ENCODE measurements around the gene GLDN. TPM values are rescaled to one million over a fixed set of nuclear protein-coding genes. Genes with fewer than 3 reads are reported as not detected.
A peak's percentile ranks its signal among the peaks of the same experiment; 100 is the strongest.

The GLDN gene
- total and polyA plus RNA-seq, 2 of the 4 experiments (the other 2 are of a cell fraction) = under 0.01 TPM; not detected in 1

DNA sequence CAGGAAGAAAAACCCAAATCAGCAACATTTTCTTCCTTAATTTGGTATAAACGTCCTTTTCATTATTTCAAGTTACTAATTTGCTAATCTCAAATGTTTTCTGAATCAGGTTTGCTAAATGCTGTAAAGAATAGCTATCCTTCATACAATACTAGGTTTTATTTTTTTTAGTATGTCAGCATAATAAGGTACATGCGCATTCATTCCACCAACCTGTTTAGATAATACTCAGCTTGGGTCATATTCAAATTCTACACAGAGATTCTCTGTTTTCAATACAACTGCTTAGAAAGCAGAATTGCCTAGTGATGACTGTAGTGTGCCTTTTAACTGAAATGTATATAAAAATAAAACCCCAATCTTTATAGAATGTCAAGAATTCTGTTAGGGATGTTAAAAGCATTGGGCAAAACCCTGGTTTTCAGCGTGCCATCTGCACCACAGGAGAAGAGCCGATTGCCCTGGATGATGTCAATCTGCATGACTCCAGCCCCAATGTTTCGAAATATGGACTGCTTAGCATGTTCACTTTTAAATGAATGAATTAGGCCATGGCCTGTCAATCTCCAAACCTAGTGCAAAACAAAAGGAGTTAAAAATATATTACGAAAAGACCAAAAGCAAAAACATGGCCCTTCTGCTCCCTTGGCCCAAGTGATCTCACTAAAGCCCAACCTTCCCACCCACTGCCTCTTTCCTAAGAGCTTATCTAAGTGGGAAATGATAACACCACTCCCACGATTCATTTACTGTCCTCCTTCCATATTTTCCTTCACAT, 107.4 kb downstream of the GLDN start:
- intact Hi-C loops (cut with micrococcal nuclease) (no loop called here), in situ Hi-C loops (cut with MboI; ENCODE audit: low sequenced_read_pairs) (no loop called here), dilution Hi-C loops (cut with HindIII; ENCODE audit: low sequenced_read_pairs, unreplicated experiment) (no loop called here)
- H3K18ac ChIP-seq (ENCODE audit: low read depth, low read length) = no peak overlapping the region
- no peak overlapping the region for H2AK9ac ChIP-seq (replicated peaks; ENCODE audit: low read depth, low read length, poor library complexity)
- no peak overlapping the region for H2AFZ ChIP-seq (replicated peaks; ENCODE audit: low read length, poor library complexity)
- H2BK120ac ChIP-seq (ENCODE audit: low read depth, low read length) = no peak overlapping the region
- peaks cover 2% of the 10 kb centered on the region for H3K9me1 ChIP-seq (ENCODE audit: insufficient read depth, low read length)
- no peaks in the 10 kb centered on the region for H3K9me3 ChIP-seq (ENCODE audit: control insufficient read depth, insufficient read depth, low read length)
- no peak overlapping the region for H3K4me3 ChIP-seq (ENCODE audit: insufficient read depth, low read depth, low read length)
- ATAC-seq (ENCODE audit: low read depth) = peak; percentile 69
- H3K27me3 ChIP-seq (ENCODE audit: control insufficient read depth, insufficient read depth, low read length) = no peaks in the 10 kb centered on the region
- H3K9ac ChIP-seq (ENCODE audit: low read depth, low read length) = no peak overlapping the region
- H4K5ac ChIP-seq (ENCODE audit: low read depth, low read length) = no peak overlapping the region
- H3K27ac ChIP-seq (ENCODE audit: insufficient read depth, low read length) = no peak overlapping the region
- BruUV-seq (replicated peaks) = no TSS peak
- no peak overlapping the region for H3K14ac ChIP-seq (replicated peaks; ENCODE audit: low read depth, low read length)
- H3K36me3 ChIP-seq (ENCODE audit: control insufficient read depth, insufficient read depth, low read length) = 0 out of 2 replicates have a peak, but pooled peaks cover 3% of the 10 kb centered on the region
- H4K91ac ChIP-seq (ENCODE audit: insufficient read depth, low read depth, low read length) = no peak overlapping the region
- H2AK5ac ChIP-seq (ENCODE audit: low read depth, low read length) = no peak overlapping the region
- TF ChIP-seq MAZ (IDR thresholded peaks at IDR 0.05; ENCODE audit: borderline replicate concordance, low read depth, low read length) (no peak), MAFK (IDR thresholded peaks at IDR 0.05; ENCODE audit: low read depth, low read length) (peak; percentile 57), MXI1 (IDR thresholded peaks at IDR 0.05; ENCODE audit: borderline replicate concordance, low read depth, low read length) (no peak), SMC3 (IDR thresholded peaks at IDR 0.05; ENCODE audit: low read depth, low read length) (no peak)
- TF ChIP-seq, protein P1, sequence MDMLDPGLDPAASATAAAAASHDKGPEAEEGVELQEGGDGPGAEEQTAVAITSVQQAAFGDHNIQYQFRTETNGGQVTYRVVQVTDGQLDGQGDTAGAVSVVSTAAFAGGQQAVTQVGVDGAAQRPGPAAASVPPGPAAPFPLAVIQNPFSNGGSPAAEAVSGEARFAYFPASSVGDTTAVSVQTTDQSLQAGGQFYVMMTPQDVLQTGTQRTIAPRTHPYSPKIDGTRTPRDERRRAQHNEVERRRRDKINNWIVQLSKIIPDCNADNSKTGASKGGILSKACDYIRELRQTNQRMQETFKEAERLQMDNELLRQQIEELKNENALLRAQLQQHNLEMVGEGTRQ (IDR thresholded peaks at IDR 0.05; ENCODE audit: low read depth, low read length) = no peak
- TF ChIP-seq, protein P2, sequence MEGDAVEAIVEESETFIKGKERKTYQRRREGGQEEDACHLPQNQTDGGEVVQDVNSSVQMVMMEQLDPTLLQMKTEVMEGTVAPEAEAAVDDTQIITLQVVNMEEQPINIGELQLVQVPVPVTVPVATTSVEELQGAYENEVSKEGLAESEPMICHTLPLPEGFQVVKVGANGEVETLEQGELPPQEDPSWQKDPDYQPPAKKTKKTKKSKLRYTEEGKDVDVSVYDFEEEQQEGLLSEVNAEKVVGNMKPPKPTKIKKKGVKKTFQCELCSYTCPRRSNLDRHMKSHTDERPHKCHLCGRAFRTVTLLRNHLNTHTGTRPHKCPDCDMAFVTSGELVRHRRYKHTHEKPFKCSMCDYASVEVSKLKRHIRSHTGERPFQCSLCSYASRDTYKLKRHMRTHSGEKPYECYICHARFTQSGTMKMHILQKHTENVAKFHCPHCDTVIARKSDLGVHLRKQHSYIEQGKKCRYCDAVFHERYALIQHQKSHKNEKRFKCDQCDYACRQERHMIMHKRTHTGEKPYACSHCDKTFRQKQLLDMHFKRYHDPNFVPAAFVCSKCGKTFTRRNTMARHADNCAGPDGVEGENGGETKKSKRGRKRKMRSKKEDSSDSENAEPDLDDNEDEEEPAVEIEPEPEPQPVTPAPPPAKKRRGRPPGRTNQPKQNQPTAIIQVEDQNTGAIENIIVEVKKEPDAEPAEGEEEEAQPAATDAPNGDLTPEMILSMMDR (conservative IDR thresholded peaks at IDR 0.05; ENCODE audit: low read depth, low read length) = no peak
- no peak overlapping the region for H4K8ac ChIP-seq (ENCODE audit: low read depth in 2 of 2, low read length in 2 of 2)
- H3K4me1 ChIP-seq (ENCODE audit: control insufficient read depth, insufficient read depth, low read length) = 0 out of 2 replicates have a peak, but pooled peaks cover 2% of the 10 kb centered on the region
- no peak overlapping the region for H2BK15ac ChIP-seq (ENCODE audit: low read depth, low read length)
- H3K23ac ChIP-seq (ENCODE audit: low read depth, low read length) = no peak overlapping the region
- no peak overlapping the region for H2BK5ac ChIP-seq (ENCODE audit: low read depth, low read length, poor library complexity, severe bottlenecking)
- H3K4me2 ChIP-seq (ENCODE audit: low read depth, low read length) = no peak overlapping the region
- WGBS, 2 experiments (ENCODE audit: extremely low coverage in 2 of 2, insufficient read length in 1 of 2) = 92% methylated on average over 2 of the region's 7 CpGs; no CpG with 5 or more reads in 1 of the 2 experiments
- H3K79me1 ChIP-seq (ENCODE audit: low read depth in 1 of 2, low read length in 2 of 2) = no peaks in the 10 kb centered on the region
- POLR2A ChIA-PET (ENCODE audit: unreplicated experiment) = no interaction called here
- H3K4ac ChIP-seq (ENCODE audit: low read depth, low read length) = no peak overlapping the region
- H3K56ac ChIP-seq (ENCODE audit: extremely low read depth, insufficient read depth, low read length) = no peak overlapping the region
- DNase-seq = peak; percentile 10
- no peaks in the 10 kb centered on the region for H4K20me1 ChIP-seq (ENCODE audit: insufficient read depth, low read length)
- CTCF ChIA-PET = no interaction called here
- H2BK20ac ChIP-seq (ENCODE audit: low read depth, low read length) = no peak overlapping the region
